H9 (cell line): Measurements from ENCODE around the gene PTPRQ. TPM values are rescaled to one million over a fixed set of nuclear protein-coding genes. Genes with fewer than 3 reads are reported as not detected.

Source experiments
- DNase-seq: peaks from one replicate; pipeline ENCODE4 v3.0.0-alpha.2; 2017
- H2AFZ ChIP-seq: one replicate; pipeline ENCODE4 v1.6.1; 2013; ENCODE audit warnings: mild to moderate bottlenecking, low read length, control low read depth, moderate library complexity
- H2AK5ac ChIP-seq: 2 replicates; pipeline ENCODE4 v1.6.1; 2013; ENCODE audit warnings: low read length, control low read depth, mixed read lengths; ENCODE audit not compliant: insufficient read length
- H2BK120ac ChIP-seq: one replicate; pipeline ENCODE4 v1.6.1; 2013; ENCODE audit warnings: low read depth, mild to moderate bottlenecking, low read length, control low read depth, inconsistent platforms; ENCODE audit not compliant: poor library complexity, severe bottlenecking
- H2BK12ac ChIP-seq: 2 replicates; pipeline ENCODE4 v1.6.1; 2013; ENCODE audit warnings: low read length, control low read depth, mixed read lengths, low read depth; ENCODE audit not compliant: insufficient read length
- H2BK15ac ChIP-seq: 2 replicates; pipeline ENCODE4 v1.6.1; 2013; ENCODE audit warnings: low read depth, low read length, control low read depth
- H2BK20ac ChIP-seq: one replicate; pipeline ENCODE4 v1.6.1; 2013; ENCODE audit warnings: low read depth, mild to moderate bottlenecking, low read length, control low read depth, inconsistent platforms; ENCODE audit not compliant: poor library complexity, severe bottlenecking
- H2BK5ac ChIP-seq: 2 replicates; pipeline ENCODE4 v1.6.1; 2013; ENCODE audit warnings: low read length, control low read depth, mixed read lengths; ENCODE audit not compliant: insufficient read length
- H3K14ac ChIP-seq: 2 replicates; pipeline ENCODE4 v1.6.1; 2013; ENCODE audit warnings: low read length, control low read depth; ENCODE audit not compliant: insufficient read depth
- H3K18ac ChIP-seq: 2 replicates; pipeline ENCODE4 v1.6.1; 2013; ENCODE audit warnings: low read depth, mild to moderate bottlenecking, mixed read lengths, low read length, control low read depth; ENCODE audit not compliant: insufficient read length
- H3K23ac ChIP-seq: 2 replicates; pipeline ENCODE4 v1.6.1; 2013; ENCODE audit warnings: low read length, control low read depth, mixed read lengths, low read depth; ENCODE audit not compliant: insufficient read length
- H3K23me2 ChIP-seq: 2 replicates; pipeline ENCODE4 v1.6.1; 2013; ENCODE audit warnings: low read depth, mild to moderate bottlenecking, mixed read lengths, low read length, control low read depth; ENCODE audit not compliant: insufficient read length, poor library complexity, severe bottlenecking
- H3K27ac ChIP-seq: 2 replicates; pipeline ENCODE4 v1.5.1; 2013; ENCODE audit warnings: low read length, control low read depth, mixed read lengths, low read depth; ENCODE audit not compliant: insufficient read length
- H3K27me3 ChIP-seq: 2 replicates; pipeline ENCODE4 v1.6.1; 2013; ENCODE audit warnings: low read length, control low read depth, inconsistent platforms; ENCODE audit not compliant: insufficient read depth
- H3K4ac ChIP-seq: 2 replicates; pipeline ENCODE4 v1.6.1; 2013; ENCODE audit warnings: low read depth, mild to moderate bottlenecking, control low read depth, inconsistent platforms, low read length, moderate library complexity
- H3K4me1 ChIP-seq: 2 replicates; pipeline ENCODE4 v1.6.1; 2013; ENCODE audit warnings: low read length, control low read depth, inconsistent platforms; ENCODE audit not compliant: insufficient read depth
- H3K4me2 ChIP-seq: 2 replicates; pipeline ENCODE4 v1.6.1; 2013; ENCODE audit warnings: low read length, control low read depth, mixed read lengths; ENCODE audit not compliant: insufficient read length, insufficient read depth
- H3K56ac ChIP-seq: 2 replicates; pipeline ENCODE4 v1.6.1; 2013; ENCODE audit warnings: low read depth, mild to moderate bottlenecking, mixed read lengths, low read length, control low read depth; ENCODE audit not compliant: insufficient read length
- H3K79me1 ChIP-seq: 2 replicates; pipeline ENCODE4 v1.6.1; 2013; ENCODE audit warnings: low read depth, mild to moderate bottlenecking, moderate library complexity, low read length, control low read depth, inconsistent platforms; ENCODE audit not compliant: insufficient read depth, poor library complexity, severe bottlenecking
- H3K79me2 ChIP-seq: 2 replicates; pipeline ENCODE4 v1.6.1; 2013; ENCODE audit warnings: low read length, control low read depth, inconsistent platforms; ENCODE audit not compliant: insufficient read depth
- H3K9ac ChIP-seq: 2 replicates; pipeline ENCODE4 v1.6.1; 2013; ENCODE audit warnings: low read length, control low read depth, mixed read lengths; ENCODE audit not compliant: insufficient read length; ENCODE audit errors: extremely low read depth
- H3K9me3 ChIP-seq: one replicate; pipeline ENCODE4 v1.6.1; 2013; ENCODE audit warnings: low read depth, low read length, inconsistent platforms; ENCODE audit not compliant: control insufficient read depth
- H3T11ph ChIP-seq: one replicate; pipeline ENCODE4 v1.6.1; 2013; ENCODE audit warnings: mild to moderate bottlenecking, low read length, control low read depth, inconsistent platforms
- H4K20me1 ChIP-seq: one replicate; pipeline ENCODE4 v1.6.1; 2013; ENCODE audit not compliant: control insufficient read depth, insufficient read length, insufficient read depth
- H4K5ac ChIP-seq: 2 replicates; pipeline ENCODE4 v1.6.1; 2013; ENCODE audit warnings: low read depth, mild to moderate bottlenecking, mixed read lengths, low read length, control low read depth; ENCODE audit not compliant: insufficient read length
- H4K8ac ChIP-seq: replicated peaks from 2 replicates; pipeline ENCODE4 v1.6.1; 2013; ENCODE audit warnings: low read length, control low read depth, mixed read lengths, low read depth; ENCODE audit not compliant: insufficient read length
- H4K91ac ChIP-seq: 2 replicates; pipeline ENCODE4 v1.6.1; 2013; ENCODE audit warnings: low read depth, mild to moderate bottlenecking, moderate library complexity, mixed read lengths, low read length, control low read depth; ENCODE audit not compliant: insufficient read length
- H3K27ac Mint-ChIP-seq, 3 experiments: 2 replicates in 2 of 3; 3 replicates in 1 of 3; pipeline ENCODE4 v1.8.0; 2020 to 2021; ENCODE audit warnings: mixed read lengths in 3 of 3, mild to moderate bottlenecking in 1 of 3, moderate library complexity in 1 of 3
- H3K27me3 Mint-ChIP-seq: 2 replicates; pipeline ENCODE4 v1.8.0; 2021; ENCODE audit warnings: low read depth, mild to moderate bottlenecking, moderate library complexity, mixed read lengths
- H3K36me3 Mint-ChIP-seq, 3 experiments: 2 replicates in 2 of 3; 3 replicates in 1 of 3; pipeline ENCODE4 v1.8.0; 2020 to 2021; ENCODE audit warnings: low read depth in 3 of 3, mixed read lengths in 3 of 3; ENCODE audit not compliant: insufficient read depth in 1 of 3
- H3K4me1 Mint-ChIP-seq, 2 experiments: 2 replicates each; pipeline ENCODE4 v1.8.0; 2020; ENCODE audit warnings: mixed read lengths in 2 of 2
- H3K4me3 Mint-ChIP-seq, 2 experiments: 2 replicates in 1 of 2; 3 replicates in 1 of 2; pipeline ENCODE4 v1.8.0; 2020 to 2021; ENCODE audit warnings: mild to moderate bottlenecking in 2 of 2, mixed read lengths in 2 of 2, moderate library complexity in 1 of 2
- H3K9me3 Mint-ChIP-seq, 2 experiments: 2 replicates in 1 of 2; 3 replicates in 1 of 2; pipeline ENCODE4 v1.8.0; 2020; ENCODE audit warnings: mild to moderate bottlenecking in 2 of 2, mixed read lengths in 2 of 2, moderate library complexity in 1 of 2
- WGBS: extraction: QIAGEN DNeasy Blood & Tissue Kit; methylation state at CpG from one replicate; pipeline ENCODE4 v1.1.7; 2013; ENCODE audit warnings: missing lambda C conversion rate, low lambda C conversion rate, mixed read lengths; ENCODE audit not compliant: insufficient read length; ENCODE audit errors: extremely low coverage; 5-methylcytosine and 5-hydroxymethylcytosine counted together
- total RNA-seq: library from RNA; stranded (reverse); gene quantifications from 2 replicates; pipeline ENCODE4 v1.2.1, GENCODE V29; 2021
- TF ChIP-seq, protein P1 (sequence below): fragments of 200-600 bp; sonication (generic); conservative IDR thresholded peaks from 3 replicates; pipeline ENCODE4 v1.8.0; 2021; ENCODE audit warnings: antibody characterized with exemption, mild to moderate bottlenecking

The PTPRQ gene
- total RNA-seq, 1 experiment from 2014 or later, result not detected

DNA sequence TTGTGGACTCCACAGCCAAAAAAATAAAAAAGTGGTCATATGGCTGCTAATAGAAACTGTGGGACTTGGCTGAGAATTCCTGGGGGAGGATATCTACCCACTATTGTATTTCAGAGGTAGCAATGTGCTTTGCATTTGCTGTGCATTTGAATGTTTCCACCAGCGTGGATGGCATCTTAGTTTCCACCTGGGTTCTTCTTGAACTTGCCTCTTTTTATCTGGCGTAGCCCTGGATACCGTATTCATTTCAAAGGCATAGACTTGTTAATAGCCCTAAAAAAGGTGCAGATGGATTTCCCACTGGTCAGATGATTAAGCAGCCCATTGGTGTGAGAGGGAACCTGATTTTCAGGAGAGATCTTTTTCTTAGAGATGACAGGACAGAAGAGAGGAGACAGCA lies 270.8 kb downstream of the PTPRQ start:
- H3K9me3 ChIP-seq, result no peaks in the 10 kb centered on the region
- no peak for DNase-seq
- no peak overlapping the region for H2BK12ac ChIP-seq
- H4K91ac ChIP-seq, result no peak overlapping the region
- H3K4me3 Mint-ChIP-seq, result peak overlapping the region; percentile 65 to 81; a peak in 4 of 5 replicates
- no peak overlapping the region for H3K4ac ChIP-seq
- H3K4me1 ChIP-seq, result peaks cover 15% of the 10 kb centered on the region
- TF ChIP-seq, protein P1, sequence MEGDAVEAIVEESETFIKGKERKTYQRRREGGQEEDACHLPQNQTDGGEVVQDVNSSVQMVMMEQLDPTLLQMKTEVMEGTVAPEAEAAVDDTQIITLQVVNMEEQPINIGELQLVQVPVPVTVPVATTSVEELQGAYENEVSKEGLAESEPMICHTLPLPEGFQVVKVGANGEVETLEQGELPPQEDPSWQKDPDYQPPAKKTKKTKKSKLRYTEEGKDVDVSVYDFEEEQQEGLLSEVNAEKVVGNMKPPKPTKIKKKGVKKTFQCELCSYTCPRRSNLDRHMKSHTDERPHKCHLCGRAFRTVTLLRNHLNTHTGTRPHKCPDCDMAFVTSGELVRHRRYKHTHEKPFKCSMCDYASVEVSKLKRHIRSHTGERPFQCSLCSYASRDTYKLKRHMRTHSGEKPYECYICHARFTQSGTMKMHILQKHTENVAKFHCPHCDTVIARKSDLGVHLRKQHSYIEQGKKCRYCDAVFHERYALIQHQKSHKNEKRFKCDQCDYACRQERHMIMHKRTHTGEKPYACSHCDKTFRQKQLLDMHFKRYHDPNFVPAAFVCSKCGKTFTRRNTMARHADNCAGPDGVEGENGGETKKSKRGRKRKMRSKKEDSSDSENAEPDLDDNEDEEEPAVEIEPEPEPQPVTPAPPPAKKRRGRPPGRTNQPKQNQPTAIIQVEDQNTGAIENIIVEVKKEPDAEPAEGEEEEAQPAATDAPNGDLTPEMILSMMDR, result no peak
- H3K79me1 ChIP-seq, result no peaks in the 10 kb centered on the region
- no peaks in the 10 kb centered on the region for H4K20me1 ChIP-seq
- peaks cover 32% of the 10 kb centered on the region; the same call in 1 of the 2 replicates for H3K27me3 ChIP-seq
- H3K27me3 Mint-ChIP-seq, result peaks cover 69% of the 10 kb centered on the region
- H3K9me3 Mint-ChIP-seq, result no peaks in the 10 kb centered on the region
- no peak overlapping the region for H3K9ac ChIP-seq
- H3K79me2 ChIP-seq, result no peaks in the 10 kb centered on the region
- H3K27ac ChIP-seq, result no peak overlapping the region
- peak overlapping the region; percentile 52 for H3K4me2 ChIP-seq
- H3T11ph ChIP-seq, result no peak overlapping the region
- no peak overlapping the region for H4K5ac ChIP-seq
- H3K23me2 ChIP-seq, result peaks cover 9% of the 10 kb centered on the region
- H4K8ac ChIP-seq, result no peak overlapping the region
- no peak overlapping the region for H2BK5ac ChIP-seq
- WGBS, result no CpG with 5 or more reads among the region's 3 CpGs
- H2BK20ac ChIP-seq, result no peak overlapping the region
- H3K23ac ChIP-seq, result no peak overlapping the region
- no peak overlapping the region for H2BK15ac ChIP-seq
- no peak overlapping the region for H3K56ac ChIP-seq
- H2BK120ac ChIP-seq, result no peak overlapping the region
- H3K14ac ChIP-seq, result no peak overlapping the region
- H3K36me3 Mint-ChIP-seq, result no peaks in the 10 kb centered on the region
- no peak overlapping the region for H2AK5ac ChIP-seq
- peak overlapping the region in 1 of 3 experiments; percentile 24; a peak in 2 of 7 replicates for H3K27ac Mint-ChIP-seq
- no peak overlapping the region for H3K18ac ChIP-seq
- H2AFZ ChIP-seq, result no peak overlapping the region
- peaks cover 57 to 59% of the 10 kb centered on the region in 2 experiments for H3K4me1 Mint-ChIP-seq
